ENCODE results near the gene COLEC11.

Gene COLEC11

DNA sequence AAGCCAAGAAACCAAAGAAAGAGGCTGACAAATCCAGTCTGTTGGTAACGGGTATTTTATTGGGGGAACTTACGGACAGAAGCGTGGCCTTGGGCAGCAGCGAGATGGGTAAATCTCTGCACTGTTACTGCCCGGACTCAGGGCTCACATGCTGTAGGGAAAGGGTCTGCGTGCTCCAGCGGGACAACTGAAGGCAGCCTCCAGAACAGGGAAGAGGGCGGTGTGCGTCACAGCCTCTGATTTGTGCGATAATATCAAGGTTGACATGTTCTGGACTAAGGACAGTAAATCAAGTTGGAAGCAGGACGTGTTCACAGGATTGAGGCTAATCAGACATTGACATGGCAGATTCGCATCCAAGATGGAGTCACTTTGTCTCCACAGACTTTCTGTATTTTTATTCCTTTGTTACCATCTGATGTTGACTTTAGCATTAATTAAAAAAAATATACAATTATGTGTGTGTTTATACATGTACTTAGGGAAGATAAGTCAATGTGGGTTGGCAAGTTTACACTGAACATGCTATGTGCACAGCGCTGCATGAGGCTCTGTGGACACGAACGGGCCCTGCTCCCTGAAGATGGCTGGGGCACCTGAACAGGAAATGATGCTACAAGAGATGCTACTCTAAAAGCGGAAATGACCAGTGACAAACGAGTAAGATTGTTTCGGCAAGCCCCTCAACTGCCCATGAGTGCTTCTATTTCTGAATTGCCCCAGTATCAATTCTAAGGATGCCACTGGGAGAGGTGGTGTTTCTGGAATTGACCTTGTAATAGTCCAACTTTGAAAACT is 85.8 kb downstream of the COLEC11 start:
- Mint-ChIP-seq H3K36me3 (ENCODE audit: low read depth) (no peaks in the 10 kb centered on the region), H3K4me1 (ENCODE audit: low read depth) (no peaks in the 10 kb centered on the region), H3K27ac (no peak overlapping the region), H3K9me3 (no peaks in the 10 kb centered on the region), H3K27me3 (ENCODE audit: low read depth) (no peaks in the 10 kb centered on the region), H3K4me3 (no peak overlapping the region)

DNA sequence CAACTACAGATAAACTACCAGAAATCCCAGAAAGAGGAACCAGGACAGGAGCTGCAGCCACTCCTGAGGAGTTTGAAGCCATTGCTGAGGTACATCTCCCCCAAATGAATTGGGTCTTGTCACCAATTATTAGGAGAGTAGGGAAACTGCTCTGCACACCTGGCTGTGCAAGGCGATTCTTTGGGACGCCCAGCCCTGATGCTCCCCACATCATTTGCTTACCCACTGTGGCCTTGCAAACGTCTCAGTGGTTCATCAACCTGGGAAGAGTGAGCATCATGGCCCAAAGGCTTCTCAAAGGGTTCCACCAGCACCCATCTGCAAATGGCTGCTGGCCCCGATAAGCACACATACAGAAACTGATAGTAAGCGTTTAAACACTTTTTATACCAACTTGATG is 86.7 kb downstream of the COLEC11 start:
- Mint-ChIP-seq H3K4me1 (ENCODE audit: low read depth) (no peaks in the 10 kb centered on the region), H3K9me3 (no peaks in the 10 kb centered on the region), H3K27ac (no peak overlapping the region), H3K27me3 (ENCODE audit: low read depth) (no peaks in the 10 kb centered on the region), H3K4me3 (no peak overlapping the region), H3K36me3 (ENCODE audit: low read depth) (no peaks in the 10 kb centered on the region)

DNA sequence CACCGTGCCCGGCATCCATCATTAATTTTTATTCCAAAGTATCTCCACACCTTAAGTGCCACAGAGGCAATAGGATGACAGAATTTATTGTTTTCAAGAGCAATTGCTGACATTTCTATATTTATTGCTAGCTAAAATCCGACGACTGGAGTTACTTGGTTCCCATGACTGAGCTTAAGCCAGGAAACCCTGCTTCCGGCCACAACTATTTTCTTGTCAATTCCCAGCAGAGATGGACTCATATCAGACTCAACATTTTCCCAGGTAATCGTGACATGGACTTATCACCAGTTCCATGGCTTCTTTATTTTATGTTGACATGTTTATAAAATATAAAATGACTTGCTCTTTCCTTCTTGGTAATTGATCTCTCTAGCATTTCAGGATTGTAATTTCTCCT is 87.9 kb downstream of the COLEC11 start:
- H3K4me3 Mint-ChIP-seq: no peak overlapping the region
- no peak overlapping the region for H3K27ac Mint-ChIP-seq

DNA sequence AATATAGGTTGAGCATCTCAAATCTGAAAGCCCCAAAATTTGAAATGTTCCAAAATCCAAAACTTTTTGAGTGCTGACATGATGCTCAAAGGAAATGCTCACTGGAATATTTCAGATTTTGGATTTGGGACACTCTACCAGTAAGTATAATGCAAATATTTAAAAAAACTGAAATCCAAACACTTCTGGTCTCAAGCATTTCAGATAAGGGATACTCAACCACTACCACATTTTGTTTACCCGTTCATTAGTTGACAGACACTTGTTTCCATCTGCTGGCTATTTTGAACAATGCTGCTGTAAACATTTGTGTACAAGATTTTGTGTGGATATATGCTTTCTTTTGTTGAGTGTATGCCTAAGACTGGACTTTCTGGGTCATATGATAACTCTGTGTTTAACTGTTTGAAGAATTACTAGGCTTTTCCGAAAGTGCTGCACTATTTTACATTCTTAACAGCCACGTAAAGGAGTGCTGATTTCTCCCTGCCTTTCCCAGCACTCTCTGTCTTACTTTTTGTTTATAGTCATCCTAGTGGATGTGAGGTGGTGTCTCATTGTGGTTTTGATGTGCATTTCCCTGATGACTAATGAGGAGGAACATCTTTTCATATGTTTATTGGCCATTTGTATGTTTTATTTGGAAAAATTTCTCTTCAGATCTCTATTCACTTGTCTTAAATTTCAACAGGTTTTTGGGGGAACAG is 89.0 kb downstream of the COLEC11 start:
- H3K4me1 Mint-ChIP-seq (ENCODE audit: low read depth): no peaks in the 10 kb centered on the region
- H3K4me3 Mint-ChIP-seq: no peak overlapping the region
- H3K27ac Mint-ChIP-seq: no peak overlapping the region
- no peaks in the 10 kb centered on the region for H3K9me3 Mint-ChIP-seq
- H3K27me3 Mint-ChIP-seq (ENCODE audit: low read depth): peaks cover 5% of the 10 kb centered on the region
- no peaks in the 10 kb centered on the region for H3K36me3 Mint-ChIP-seq (ENCODE audit: low read depth)

More for the DNA sequence above, 87.9 kb downstream of the COLEC11 start:
- Mint-ChIP-seq H3K9me3 (no peaks in the 10 kb centered on the region), H3K4me1 (ENCODE audit: low read depth) (no peaks in the 10 kb centered on the region), H3K36me3 (ENCODE audit: low read depth) (no peaks in the 10 kb centered on the region), H3K27me3 (ENCODE audit: low read depth) (peaks cover 5% of the 10 kb centered on the region)

DNA sequence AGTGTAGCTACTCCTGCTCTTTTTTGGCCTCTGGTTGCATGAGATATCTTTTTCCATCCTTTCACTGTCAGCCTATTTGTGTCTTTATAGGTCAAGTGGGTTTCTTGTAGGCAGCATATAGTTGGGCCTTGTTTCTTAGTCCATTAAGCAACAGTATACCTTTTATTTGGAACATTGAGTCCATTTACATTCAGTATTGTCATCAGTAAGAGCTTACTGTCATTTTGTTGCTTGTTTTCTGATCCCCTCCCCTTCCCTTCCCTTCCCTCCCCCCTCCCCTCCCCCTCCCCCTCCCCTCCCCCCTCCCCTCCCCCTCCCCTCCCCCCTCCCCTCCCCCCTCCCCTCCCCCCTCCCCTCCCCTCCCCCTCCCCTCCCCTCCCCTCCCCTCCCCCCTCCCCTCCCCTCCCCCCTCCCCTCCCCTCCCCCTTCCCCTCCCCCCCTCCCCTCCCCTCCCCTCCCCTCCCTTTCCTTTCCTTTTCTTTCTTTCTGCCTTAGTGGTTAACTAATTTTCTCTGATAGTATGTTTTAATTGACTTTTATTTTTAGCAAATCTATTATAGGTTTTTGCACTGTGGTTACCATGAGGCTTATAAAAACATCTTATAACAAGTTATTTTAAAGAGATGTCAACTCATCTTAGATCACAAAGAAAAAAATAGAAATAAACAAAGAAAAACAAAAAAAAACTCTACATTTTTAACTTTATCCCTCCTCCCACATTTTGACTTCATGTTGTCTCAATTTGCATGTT is 95.3 kb downstream of the COLEC11 start:
- H3K9me3 Mint-ChIP-seq: peaks cover 7% of the 10 kb centered on the region
- no peaks in the 10 kb centered on the region for H3K4me1 Mint-ChIP-seq (ENCODE audit: low read depth)
- no peaks in the 10 kb centered on the region for H3K36me3 Mint-ChIP-seq (ENCODE audit: low read depth)
- H3K27ac Mint-ChIP-seq: no peak overlapping the region
- no peak overlapping the region for H3K4me3 Mint-ChIP-seq
- peaks cover 14% of the 10 kb centered on the region for H3K27me3 Mint-ChIP-seq (ENCODE audit: low read depth)

DNA sequence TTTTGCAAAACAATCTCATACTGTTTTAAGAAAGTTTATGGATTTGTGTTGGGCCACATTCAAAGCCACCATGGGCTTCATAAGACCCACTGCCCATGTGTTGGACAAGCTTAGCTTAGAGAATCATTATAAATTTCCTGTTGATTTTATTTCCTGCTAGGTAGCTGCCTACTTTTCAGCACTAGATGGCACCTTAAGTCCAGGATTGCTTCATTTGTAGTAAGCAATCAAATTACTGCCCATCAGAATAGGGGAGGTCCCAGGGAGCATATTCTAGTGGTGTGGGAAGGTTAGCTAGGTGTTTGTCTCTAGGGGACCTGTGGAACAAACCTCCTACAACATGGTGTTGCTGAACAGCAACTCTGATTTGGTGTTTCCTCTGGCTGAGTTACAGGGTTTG is 97.5 kb downstream of the COLEC11 start:
- Mint-ChIP-seq H3K27ac (no peak overlapping the region), H3K4me3 (no peak overlapping the region)

More for the DNA sequence above, 97.5 kb downstream of the COLEC11 start:
- H3K9me3 Mint-ChIP-seq: peaks cover 7% of the 10 kb centered on the region
- peaks cover 14% of the 10 kb centered on the region for H3K27me3 Mint-ChIP-seq (ENCODE audit: low read depth)
- no peaks in the 10 kb centered on the region for H3K36me3 Mint-ChIP-seq (ENCODE audit: low read depth)
- no peaks in the 10 kb centered on the region for H3K4me1 Mint-ChIP-seq (ENCODE audit: low read depth)

Data from T-helper 1 cell treated with Interleukin-12 subunit alpha and Interleukin-12 subunit beta and Interleukin-4 antibody, amounts not matched to agents 30 μg/mL and 1 μg/mL, for 36 hours (primary cell).